Endodermal cell (in vitro differentiated cells): ENCODE results near the gene RGS7. TPM values are rescaled to one million over a fixed set of nuclear protein-coding genes. Genes with fewer than 3 reads are reported as not detected.
"Not testable (repeated sequence)": the region's sequence is repeated elsewhere in the genome, so short reads cannot be mapped to it uniquely, and the experiment has no call there.

Experiments
- DNase-seq: peaks from one replicate; pipeline ENCODE4 v3.0.0-alpha.2; 2017
- H3K27ac ChIP-seq: 2 replicates; pipeline ENCODE4 v1.5.1; 2013; ENCODE audit warnings: mild to moderate bottlenecking, low read depth, low read length, moderate library complexity
- H3K27me3 ChIP-seq: 2 replicates; pipeline ENCODE4 v1.6.1; 2013; ENCODE audit warnings: mild to moderate bottlenecking, low read length, moderate library complexity; ENCODE audit not compliant: insufficient read depth, control insufficient read depth, poor library complexity, severe bottlenecking
- H3K36me3 ChIP-seq: 2 replicates; pipeline ENCODE4 v1.7.0; 2013; ENCODE audit warnings: mild to moderate bottlenecking, low read length, moderate library complexity; ENCODE audit not compliant: control insufficient read depth, insufficient read depth
- H3K4me1 ChIP-seq: one replicate; pipeline ENCODE4 v1.7.0; 2013; ENCODE audit warnings: low read length; ENCODE audit not compliant: control insufficient read depth, insufficient read depth
- H3K4me3 ChIP-seq: 2 replicates; pipeline ENCODE4 v1.5.1; 2013; ENCODE audit warnings: mild to moderate bottlenecking, low read length, moderate library complexity
- H3K9ac ChIP-seq: 2 replicates; pipeline ENCODE4 v1.6.1; 2013; ENCODE audit warnings: mild to moderate bottlenecking, low read length, moderate library complexity; ENCODE audit not compliant: poor library complexity, severe bottlenecking; ENCODE audit errors: extremely low read depth
- H3K9me3 ChIP-seq: 2 replicates; pipeline ENCODE4 v1.6.1; 2013; ENCODE audit warnings: mild to moderate bottlenecking, low read length, moderate library complexity; ENCODE audit not compliant: control insufficient read depth
- H3K27ac Mint-ChIP-seq: 2 replicates; pipeline ENCODE4 v1.8.0; 2020; ENCODE audit warnings: mixed read lengths
- H3K27me3 Mint-ChIP-seq: 2 replicates; pipeline ENCODE4 v1.8.0; 2021; ENCODE audit warnings: mild to moderate bottlenecking, mixed read lengths; ENCODE audit not compliant: insufficient read depth
- H3K36me3 Mint-ChIP-seq: 2 replicates; pipeline ENCODE4 v1.8.0; 2020; ENCODE audit warnings: low read depth, mixed read lengths
- H3K4me1 Mint-ChIP-seq: 2 replicates; pipeline ENCODE4 v1.8.0; 2020; ENCODE audit warnings: mixed read lengths
- H3K4me3 Mint-ChIP-seq: 2 replicates; pipeline ENCODE4 v1.8.0; 2020; ENCODE audit warnings: mild to moderate bottlenecking, moderate library complexity, mixed read lengths
- H3K9me3 Mint-ChIP-seq: 2 replicates; pipeline ENCODE4 v1.8.0; 2020; ENCODE audit warnings: mild to moderate bottlenecking, mixed read lengths
- CTCF ChIP-seq: fragments of 200-600 bp; sonication (generic); conservative IDR thresholded peaks from 2 replicates; pipeline ENCODE4 v1.5.0; 2021; ENCODE audit warnings: antibody characterized with exemption, mild to moderate bottlenecking
- WGBS, 2 experiments: methylation state at CpG; one replicate each; pipeline versions ENCODE4 v1.1.5 to v1.1.7; 2013; ENCODE audit warnings: missing lambda C conversion rate in 2 of 2, mixed read lengths in 1 of 2; ENCODE audit not compliant: insufficient coverage in 1 of 2, insufficient read length in 1 of 2; 5-methylcytosine and 5-hydroxymethylcytosine counted together
- total RNA-seq, 2 donors: library from RNA; stranded (reverse); fragmentation: NEBNext Ultra II Directional in 1 of 2; extraction: Animal tissue kit (Norgen Biotek cat#: 25700) in 1 of 2; gene quantifications; 2 replicates in 1 of 2; 3 replicates in 1 of 2; pipeline ENCODE4 v1.2.1, GENCODE V29; 2021

Gene RGS7
- total RNA-seq, 2 donors from 2014 or later: 1.0 to 1.1 TPM

GRCh38 chr1:241308471-241308870, 48.5 kb downstream of the RGS7 start:
- TF ChIP-seq CTCF: no peak
- H3K36me3 ChIP-seq: no peaks in the 10 kb centered on the region
- H3K27ac ChIP-seq: no peak overlapping the region
- H3K9ac ChIP-seq: no peak overlapping the region
- H3K27ac Mint-ChIP-seq: no peak overlapping the region
- H3K4me3 ChIP-seq: no peak overlapping the region
- H3K4me3 Mint-ChIP-seq: no peak overlapping the region
- H3K4me1 ChIP-seq: no peaks in the 10 kb centered on the region
- H3K9me3 Mint-ChIP-seq: peaks cover 16% of the 10 kb centered on the region
- peaks cover 4% of the 10 kb centered on the region for H3K4me1 Mint-ChIP-seq
- no peaks in the 10 kb centered on the region for H3K27me3 Mint-ChIP-seq
- H3K9me3 ChIP-seq: peaks cover 7% of the 10 kb centered on the region
- DNase-seq: no peak
- H3K27me3 ChIP-seq: no peaks in the 10 kb centered on the region
- WGBS, 2 experiments: 90 to 93% methylated on average over 2 to 3 of the region's 3 CpGs
- H3K36me3 Mint-ChIP-seq: peaks cover 7% of the 10 kb centered on the region

DNA sequence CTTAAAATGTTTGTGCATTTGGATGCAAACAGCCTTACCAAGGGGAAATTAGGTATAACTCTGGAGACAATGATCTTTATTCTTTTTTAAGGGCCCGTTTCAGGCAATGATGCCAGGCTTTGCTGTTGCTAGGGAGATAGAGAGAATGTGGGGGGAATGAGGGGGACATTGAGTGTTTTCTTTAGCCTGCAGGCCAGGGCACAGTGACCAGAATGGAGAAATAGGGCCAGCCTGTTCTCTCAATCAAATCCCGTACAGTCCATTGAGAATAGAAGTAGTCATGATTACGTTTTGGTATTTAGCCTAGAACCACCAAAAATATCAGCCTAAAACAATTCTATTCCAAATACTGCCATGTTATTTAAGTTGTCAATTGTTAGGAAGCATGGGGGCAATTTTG, 49.0 kb downstream of the RGS7 start:
- DNase-seq: no peak
- H3K4me3 Mint-ChIP-seq: no peak overlapping the region
- WGBS, 2 experiments: 83 to 87% methylated on average over 1 to 3 of the region's 3 CpGs
- Histone ChIP-seq H3K4me3 (no peak overlapping the region), H3K4me1 (no peaks in the 10 kb centered on the region), H3K27me3 (no peaks in the 10 kb centered on the region), H3K27ac (no peak overlapping the region), H3K36me3 (no peaks in the 10 kb centered on the region), H3K9me3 (peaks cover 12% of the 10 kb centered on the region), H3K9ac (no peak overlapping the region)
- peaks cover 7% of the 10 kb centered on the region for H3K36me3 Mint-ChIP-seq
- no peak overlapping the region for H3K27ac Mint-ChIP-seq
- no peak for TF ChIP-seq CTCF
- peaks cover 20% of the 10 kb centered on the region for H3K9me3 Mint-ChIP-seq
- peaks cover 4% of the 10 kb centered on the region for H3K4me1 Mint-ChIP-seq
- H3K27me3 Mint-ChIP-seq: no peaks in the 10 kb centered on the region

DNA sequence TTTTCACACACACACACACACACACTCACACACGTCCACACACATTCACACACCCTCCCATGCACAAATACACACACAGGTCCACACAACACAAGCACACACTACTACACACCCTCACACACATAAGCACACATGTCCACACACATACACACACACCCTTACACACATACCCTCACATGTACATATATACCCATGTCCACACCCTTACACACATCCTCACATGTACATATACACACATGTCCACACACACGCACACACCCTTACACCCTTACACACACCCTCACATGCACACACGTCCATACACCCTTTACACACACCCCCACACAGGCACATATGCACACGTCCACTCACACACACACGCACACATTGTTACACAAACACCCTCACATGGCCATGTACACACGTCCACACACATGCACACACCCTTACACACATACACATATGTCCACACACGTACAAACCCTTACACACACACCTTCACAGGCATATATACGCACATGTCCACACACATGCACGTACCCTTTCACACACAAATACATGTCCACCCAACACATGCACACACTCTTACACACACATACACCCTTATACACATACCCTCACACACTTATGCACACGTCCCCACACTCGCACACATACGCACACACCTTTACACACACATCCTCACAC, 50.7 kb downstream of the RGS7 start:
- no peak overlapping the region for H3K9ac ChIP-seq
- H3K4me1 Mint-ChIP-seq: peaks cover 8% of the 10 kb centered on the region
- H3K4me3 ChIP-seq: no peak overlapping the region
- no peak for TF ChIP-seq CTCF
- no peak overlapping the region for H3K27ac ChIP-seq
- H3K4me1 ChIP-seq: no peaks in the 10 kb centered on the region
- peaks cover 18% of the 10 kb centered on the region for H3K9me3 ChIP-seq
- 89 to 92% methylated on average over 8 to 12 of the region's 12 CpGs for WGBS, 2 experiments
- DNase-seq: no peak
- H3K27ac Mint-ChIP-seq: no peak overlapping the region
- H3K9me3 Mint-ChIP-seq: peaks cover 28% of the 10 kb centered on the region
- no peaks in the 10 kb centered on the region for H3K27me3 Mint-ChIP-seq
- H3K36me3 Mint-ChIP-seq: peaks cover 7% of the 10 kb centered on the region
- no peak overlapping the region for H3K4me3 Mint-ChIP-seq
- no peaks in the 10 kb centered on the region for H3K36me3 ChIP-seq
- H3K27me3 ChIP-seq: no peaks in the 10 kb centered on the region

DNA sequence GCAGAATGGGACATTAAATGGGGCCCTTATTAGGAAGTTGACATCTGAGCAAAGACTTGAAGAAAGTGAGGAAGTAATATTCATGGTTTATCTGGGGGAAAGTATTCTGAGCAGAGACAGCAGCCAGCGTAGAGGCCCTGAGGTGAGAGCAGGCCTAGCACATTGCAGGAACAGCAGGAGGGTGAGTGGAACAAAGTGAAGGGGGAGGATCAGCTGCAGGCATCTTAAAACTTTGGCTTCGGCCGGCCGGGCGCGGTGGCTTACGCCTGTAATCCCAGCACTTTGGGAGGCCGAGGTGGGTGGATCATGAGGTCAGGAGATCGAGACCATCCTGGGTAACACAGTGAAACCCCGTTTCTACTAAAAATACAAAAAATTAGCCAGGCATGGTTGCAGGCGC, 55.0 kb downstream of the RGS7 start:
- H3K9me3 Mint-ChIP-seq: peaks cover 28% of the 10 kb centered on the region
- peak; percentile 75 for DNase-seq
- H3K4me1 Mint-ChIP-seq, H3K9ac ChIP-seq, H3K27me3 Mint-ChIP-seq, H3K36me3 Mint-ChIP-seq, H3K4me3 ChIP-seq, H3K27me3 ChIP-seq, H3K27ac ChIP-seq, H3K36me3 ChIP-seq, H3K4me1 ChIP-seq, H3K4me3 Mint-ChIP-seq: not testable (repeated sequence)
- peak overlapping the region; percentile 5 for H3K27ac Mint-ChIP-seq
- H3K9me3 ChIP-seq: peaks cover 18% of the 10 kb centered on the region
- WGBS, 2 experiments: 89 to 100% methylated on average over 1 to 11 of the region's 11 CpGs
